Lung (tissue), 12 donors: ENCODE measurements around the gene VOPP1. TPM values are rescaled to one million over a fixed set of nuclear protein-coding genes. Genes with fewer than 3 reads are reported as not detected.

Experiments used
- ATAC-seq: fragments of 200-7000 bp; cut with Tn5 transposase; one replicate; pipeline ENCODE4 v1.9.1; 2020; ENCODE audit warnings: moderate number of reproducible peaks; ENCODE audit not compliant: insufficient read depth, low FRiP score
- DNase-seq, 3 donors: peaks; one replicate each; pipeline ENCODE4 v3.0.0-alpha.2; 2013 to 2017
- H3K27ac ChIP-seq, 2 donors: one replicate each; pipeline ENCODE4 v1.5.1; 2013; ENCODE audit warnings: mild to moderate bottlenecking in 2 of 2, moderate library complexity in 2 of 2, control low read depth in 1 of 2, inconsistent platforms in 1 of 2, low read depth in 1 of 2, low read length in 1 of 2
- H3K27me3 ChIP-seq, 3 donors: one replicate each; pipeline ENCODE4 v1.5.1; 2013; ENCODE audit warnings: low read length in 2 of 3; ENCODE audit not compliant: control insufficient read depth in 3 of 3, insufficient read depth in 3 of 3
- H3K36me3 ChIP-seq, 4 donors: one replicate each; pipeline ENCODE4 v1.5.1; 2013; ENCODE audit warnings: low read length in 4 of 4, mild to moderate bottlenecking in 1 of 4, moderate library complexity in 1 of 4; ENCODE audit not compliant: control insufficient read depth in 4 of 4, insufficient read depth in 4 of 4
- H3K4me1 ChIP-seq, 5 donors: one replicate each; pipeline ENCODE4 v1.5.1; 2013; ENCODE audit warnings: low read length in 5 of 5, mild to moderate bottlenecking in 2 of 5, moderate library complexity in 1 of 5; ENCODE audit not compliant: control insufficient read depth in 5 of 5, insufficient read depth in 5 of 5
- H3K4me3 ChIP-seq: one replicate; pipeline ENCODE4 v1.5.1; 2013; ENCODE audit warnings: mild to moderate bottlenecking, control low read depth, moderate library complexity
- H3K9ac ChIP-seq, 2 donors: one replicate each; pipeline ENCODE4 v1.5.1; 2013; ENCODE audit warnings: low read length in 2 of 2, control low read depth in 1 of 2; ENCODE audit not compliant: insufficient read depth in 1 of 2
- H3K9me3 ChIP-seq, 4 donors: one replicate each; pipeline ENCODE4 v1.5.1; 2013; ENCODE audit warnings: low read length in 3 of 4, mild to moderate bottlenecking in 1 of 4, moderate library complexity in 1 of 4; ENCODE audit not compliant: control insufficient read depth in 4 of 4, insufficient read depth in 3 of 4
- WGBS, 2 donors: extraction: QIAGEN DNeasy Blood & Tissue Kit; methylation state at CpG; one replicate each; pipeline ENCODE4 v1.1.7; 2013; 5-methylcytosine and 5-hydroxymethylcytosine counted together
- polyA plus RNA-seq, 2 donors: library from polyadenylated mRNA; stranded (reverse); fragments of 200-250 nt; gene quantifications; one replicate each; pipeline ENCODE4 v1.2.1, GENCODE V29; 2013
- total RNA-seq, 2 donors: library from RNA; depleted of rRNA in 1 of 2; stranded (reverse); fragments of >200 nt in 1 of 2; gene quantifications; one replicate each; pipeline ENCODE4 v1.2.1, GENCODE V29; 2014 to 2021
- TF ChIP-seq, protein P1 (sequence below): IDR thresholded peaks from 2 replicates; pipeline ENCODE4 v1.5.1; 2012; ENCODE audit warnings: mild to moderate bottlenecking; ENCODE audit errors: control extremely low read depth, extremely low read depth
- donor health status: control.
- donor health status: control.
- donor health status: Bipolar disorder and iron deficiency.
- donor health status: healthy.
- donor health status: DM: yes; HTN: yes; CAD: no.

Gene VOPP1
- total and polyA plus RNA-seq, 4 donors: 25.8 to 64.0 (median 38.0) TPM

DNA sequence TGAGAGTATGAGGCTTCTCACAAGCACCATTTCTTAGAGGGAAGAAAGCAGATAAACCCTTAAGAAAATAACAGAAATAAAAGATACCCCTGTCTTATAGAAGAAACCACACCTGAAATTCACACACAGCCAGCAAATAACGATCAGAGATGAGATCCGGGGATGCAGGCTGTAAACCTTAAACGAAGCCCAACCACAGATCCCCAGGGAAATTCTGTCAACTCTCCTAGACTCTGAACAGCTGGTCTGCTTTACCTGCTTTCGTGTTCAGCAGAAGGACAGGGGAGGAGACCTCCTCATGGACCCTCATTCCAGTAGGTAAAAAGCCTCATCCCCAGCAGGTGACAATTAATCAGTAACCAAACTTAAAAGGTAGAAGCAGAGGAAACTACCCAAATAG, 45.0 kb downstream of the VOPP1 start:
- no peak for DNase-seq
- H3K9ac ChIP-seq: no peak overlapping the region

DNA sequence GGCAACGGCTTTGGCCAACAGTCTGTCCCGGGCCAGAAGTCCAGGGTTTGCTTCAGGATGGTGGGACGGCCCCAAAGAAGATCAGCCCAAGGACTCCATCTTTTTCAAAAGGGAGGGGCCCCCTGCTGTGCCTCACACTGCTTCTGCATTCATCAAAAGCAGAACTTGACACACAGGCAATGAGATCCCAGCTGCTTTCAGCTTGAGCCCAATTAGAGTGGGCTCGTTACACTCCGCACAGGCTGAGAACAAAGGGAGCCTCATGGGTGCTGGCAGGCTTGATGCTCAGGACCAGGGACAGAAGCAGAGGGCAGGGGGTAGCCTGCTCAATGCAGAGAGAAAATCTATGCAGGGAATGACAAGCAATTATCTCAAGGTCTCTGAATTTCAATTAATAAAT, 45.5 kb downstream of the VOPP1 start:
- TF ChIP-seq, protein P1, sequence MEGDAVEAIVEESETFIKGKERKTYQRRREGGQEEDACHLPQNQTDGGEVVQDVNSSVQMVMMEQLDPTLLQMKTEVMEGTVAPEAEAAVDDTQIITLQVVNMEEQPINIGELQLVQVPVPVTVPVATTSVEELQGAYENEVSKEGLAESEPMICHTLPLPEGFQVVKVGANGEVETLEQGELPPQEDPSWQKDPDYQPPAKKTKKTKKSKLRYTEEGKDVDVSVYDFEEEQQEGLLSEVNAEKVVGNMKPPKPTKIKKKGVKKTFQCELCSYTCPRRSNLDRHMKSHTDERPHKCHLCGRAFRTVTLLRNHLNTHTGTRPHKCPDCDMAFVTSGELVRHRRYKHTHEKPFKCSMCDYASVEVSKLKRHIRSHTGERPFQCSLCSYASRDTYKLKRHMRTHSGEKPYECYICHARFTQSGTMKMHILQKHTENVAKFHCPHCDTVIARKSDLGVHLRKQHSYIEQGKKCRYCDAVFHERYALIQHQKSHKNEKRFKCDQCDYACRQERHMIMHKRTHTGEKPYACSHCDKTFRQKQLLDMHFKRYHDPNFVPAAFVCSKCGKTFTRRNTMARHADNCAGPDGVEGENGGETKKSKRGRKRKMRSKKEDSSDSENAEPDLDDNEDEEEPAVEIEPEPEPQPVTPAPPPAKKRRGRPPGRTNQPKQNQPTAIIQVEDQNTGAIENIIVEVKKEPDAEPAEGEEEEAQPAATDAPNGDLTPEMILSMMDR: no peak
- no peaks in the 10 kb centered on the region for H3K9me3 ChIP-seq
- DNase-seq (peak in 1 of 3 donors; percentile 11), ATAC-seq (peak; percentile 62)
- WGBS, 2 donors: 71 to 83% methylated on average over 5 of the region's 5 CpGs
- no peaks in the 10 kb centered on the region for H3K36me3 ChIP-seq
- H3K4me3 ChIP-seq: no peak overlapping the region
- H3K4me1 ChIP-seq: peaks cover 0 to 5% (median 0%) of the 10 kb centered on the region in 5 donors
- H3K27me3 ChIP-seq: no peaks in the 10 kb centered on the region
- no peak overlapping the region for H3K27ac ChIP-seq
- no peak overlapping the region for H3K9ac ChIP-seq

More for the DNA sequence above, 45.0 kb downstream of the VOPP1 start:
- ATAC-seq: no peak
- no peak overlapping the region for H3K27ac ChIP-seq
- TF ChIP-seq, protein P1: no peak
- no peaks in the 10 kb centered on the region for H3K9me3 ChIP-seq
- H3K4me3 ChIP-seq: no peak overlapping the region
- H3K27me3 ChIP-seq: no peaks in the 10 kb centered on the region
- peaks cover 0 to 7% (median 0%) of the 10 kb centered on the region in 5 donors for H3K4me1 ChIP-seq
- 74 to 81% methylated on average over 4 of the region's 4 CpGs for WGBS, 2 donors
- H3K36me3 ChIP-seq: no peaks in the 10 kb centered on the region

DNA sequence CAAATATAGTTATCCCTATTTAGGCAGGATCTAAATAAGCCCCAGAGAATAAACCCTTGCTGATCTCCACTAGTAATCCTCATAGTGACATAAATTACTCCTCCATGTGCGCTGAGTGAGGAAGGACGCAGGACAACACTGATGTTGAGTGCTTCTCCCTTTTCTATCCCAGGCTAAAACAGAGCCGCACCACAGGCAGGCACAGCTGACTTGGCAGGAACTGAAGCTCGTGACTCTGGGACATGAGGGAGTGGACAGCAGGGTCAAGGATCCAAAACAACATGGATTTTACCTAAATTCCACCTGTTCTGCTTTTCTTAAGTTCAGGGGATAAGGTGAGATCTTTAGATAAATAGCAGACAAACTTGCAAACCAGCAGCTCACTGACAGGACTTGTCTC, 46.0 kb downstream of the VOPP1 start:
- Histone ChIP-seq H3K4me1 (peaks cover 0 to 5% (median 0%) of the 10 kb centered on the region in 5 donors), H3K9ac (no peak overlapping the region), H3K4me3 (no peak overlapping the region), H3K36me3 (no peaks in the 10 kb centered on the region), H3K27ac (no peak overlapping the region), H3K9me3 (no peaks in the 10 kb centered on the region), H3K27me3 (no peaks in the 10 kb centered on the region)
- DNase-seq (no peak), ATAC-seq (no peak)
- TF ChIP-seq, protein P1: no peak
- WGBS, 2 donors: 90 to 96% methylated on average over 4 of the region's 4 CpGs

- WGBS, 2 donors: 91 to 94% methylated on average over 21 of the region's 21 CpGs
- DNase-seq (no peak), ATAC-seq (no peak)
- Histone ChIP-seq H3K27ac (no peak overlapping the region), H3K9ac (no peak overlapping the region), H3K4me1 (peaks cover 0 to 5% (median 0%) of the 10 kb centered on the region in 5 donors), H3K27me3 (no peaks in the 10 kb centered on the region), H3K4me3 (no peak overlapping the region), H3K9me3 (no peaks in the 10 kb centered on the region), H3K36me3 (peaks cover 0 to 2% (median 0%) of the 10 kb centered on the region in 4 donors)
- TF ChIP-seq, protein P1: no peak
Observed at GRCh38 chr7:55524558-55525310, 47.6 kb downstream of the VOPP1 start.
